Nephron (organoid): ENCODE measurements around the gene YIPF3.
A peak's percentile ranks its signal among the peaks of the same experiment; 100 is the strongest.

Source experiments
- H3K27ac Mint-ChIP-seq, 3 experiments: 2 replicates each; pipeline ENCODE4 v1.8.0; 2020; ENCODE audit warnings: mixed read lengths in 3 of 3, mild to moderate bottlenecking in 2 of 3, moderate library complexity in 1 of 3
- H3K27me3 Mint-ChIP-seq: 2 replicates; pipeline ENCODE4 v1.8.0; 2021; ENCODE audit warnings: low read depth, mild to moderate bottlenecking, moderate library complexity, mixed read lengths
- H3K36me3 Mint-ChIP-seq: 2 replicates; pipeline ENCODE4 v1.8.0; 2020; ENCODE audit warnings: low read depth, mixed read lengths
- H3K4me1 Mint-ChIP-seq: 2 replicates; pipeline ENCODE4 v1.8.0; 2020; ENCODE audit warnings: mixed read lengths
- H3K4me3 Mint-ChIP-seq, 3 experiments: 2 replicates each; pipeline ENCODE4 v1.8.0; 2020; ENCODE audit warnings: mild to moderate bottlenecking in 3 of 3, mixed read lengths in 3 of 3, moderate library complexity in 2 of 3
- H3K9me3 Mint-ChIP-seq: 2 replicates; pipeline ENCODE4 v1.8.0; 2020; ENCODE audit warnings: mixed read lengths
- CTCF ChIP-seq, 3 experiments: fragments of 200-600 bp; sonication (generic); IDR thresholded peaks; one replicate each; pipeline ENCODE4 v1.5.0; 2021; ENCODE audit warnings: antibody characterized with exemption in 3 of 3; ENCODE audit not compliant: unreplicated experiment in 3 of 3

Gene YIPF3

GRCh38 chr6:43481075-43481474 is 35.7 kb downstream of the YIPF3 start:
- H3K4me3 Mint-ChIP-seq = peak overlapping the region in 2 of 3 experiments; percentile 30 to 37
- TF ChIP-seq CTCF (IDR thresholded peaks at IDR 0.05; ENCODE audit: unreplicated experiment in 3 of 3) = no peak
- H3K4me1 Mint-ChIP-seq = peaks cover 44% of the 10 kb centered on the region
- H3K27ac Mint-ChIP-seq = no peak overlapping the region
- H3K36me3 Mint-ChIP-seq = peaks cover 9% of the 10 kb centered on the region
- H3K27me3 Mint-ChIP-seq = no peaks in the 10 kb centered on the region
- no peaks in the 10 kb centered on the region for H3K9me3 Mint-ChIP-seq

GRCh38 chr6:43478008-43478372 is 38.7 kb downstream of the YIPF3 start:
- no peak for TF ChIP-seq CTCF (IDR thresholded peaks at IDR 0.05; ENCODE audit: unreplicated experiment in 3 of 3)
- peak overlapping the region; percentile 86 to 99 (median 90) for H3K4me3 Mint-ChIP-seq
- peak overlapping the region; percentile 89 to 94 (median 90) for H3K27ac Mint-ChIP-seq
- peaks cover 6% of the 10 kb centered on the region for H3K27me3 Mint-ChIP-seq
- peaks cover 50% of the 10 kb centered on the region for H3K4me1 Mint-ChIP-seq
- no peaks in the 10 kb centered on the region for H3K9me3 Mint-ChIP-seq
- peaks cover 4% of the 10 kb centered on the region for H3K36me3 Mint-ChIP-seq

GRCh38 chr6:43477235-43478007 is 39.3 kb downstream of the YIPF3 start, which contains the start of gene TJAP1:
Gene TJAP1, plus strand, starts transcription at chr6:43477570. Its CDS starts 21,432 bp downstream, at chr6:43499002.
- H3K27ac Mint-ChIP-seq = peak within 1 kb of the TSS; percentile 89 to 94 (median 90)
- H3K36me3 Mint-ChIP-seq = peaks cover 3% of the 10 kb centered on the region
- peaks cover 49% of the 10 kb centered on the region for H3K4me1 Mint-ChIP-seq
- no peak for TF ChIP-seq CTCF (IDR thresholded peaks at IDR 0.05; ENCODE audit: unreplicated experiment in 3 of 3)
- H3K27me3 Mint-ChIP-seq = peaks cover 6% of the 10 kb centered on the region
- H3K9me3 Mint-ChIP-seq = no peaks in the 10 kb centered on the region
- peak within 1 kb of the TSS; percentile 86 to 99 (median 90) for H3K4me3 Mint-ChIP-seq

- H3K9me3 Mint-ChIP-seq = no peaks in the 10 kb centered on the region
- peaks cover 6% of the 10 kb centered on the region for H3K27me3 Mint-ChIP-seq
- H3K4me3 Mint-ChIP-seq = peak overlapping the region; percentile 86 to 99 (median 90)
- no peaks in the 10 kb centered on the region for H3K36me3 Mint-ChIP-seq
- H3K4me1 Mint-ChIP-seq = peaks cover 44% of the 10 kb centered on the region
- TF ChIP-seq CTCF (IDR thresholded peaks at IDR 0.05; ENCODE audit: unreplicated experiment in 3 of 3) = no peak
- peak overlapping the region; percentile 89 to 94 (median 90) for H3K27ac Mint-ChIP-seq
Observed at GRCh38 chr6:43476746-43477145, 40.0 kb downstream of the YIPF3 start.

- TF ChIP-seq CTCF (IDR thresholded peaks at IDR 0.05; ENCODE audit: unreplicated experiment in 3 of 3) = no peak
- Mint-ChIP-seq H3K9me3 (no peaks in the 10 kb centered on the region), H3K4me3 (peak overlapping the region in 2 of 3 experiments; percentile 69 to 72), H3K27ac (peak overlapping the region; percentile 37 to 70 (median 54)), H3K36me3 (no peaks in the 10 kb centered on the region), H3K4me1 (peaks cover 35% of the 10 kb centered on the region), H3K27me3 (peaks cover 6% of the 10 kb centered on the region)
Observed at GRCh38 chr6:43475516-43475915, 41.2 kb downstream of the YIPF3 start.

- Mint-ChIP-seq H3K27me3 (peaks cover 13% of the 10 kb centered on the region), H3K36me3 (no peaks in the 10 kb centered on the region), H3K27ac (no peak overlapping the region), H3K4me3 (no peak overlapping the region), H3K4me1 (peaks cover 17% of the 10 kb centered on the region), H3K9me3 (no peaks in the 10 kb centered on the region)
- TF ChIP-seq CTCF (IDR thresholded peaks at IDR 0.05; ENCODE audit: unreplicated experiment in 3 of 3) = no peak
Observed at GRCh38 chr6:43472515-43472914, 44.2 kb downstream of the YIPF3 start.
